GM19351 (cell line): ENCODE results near the gene SIPA1L3.
"Not testable (repeated sequence)": the region's sequence is repeated elsewhere in the genome, so short reads cannot be mapped to it uniquely, and the experiment has no call there.

Experiments used
- ATAC-seq: cut with Tn5 transposase; IDR thresholded peaks from one replicate; pipeline ENCODE4 v1.9.1; 2021; ENCODE audit warnings: mild to moderate bottlenecking, moderate library complexity; ENCODE audit not compliant: unreplicated experiment

The SIPA1L3 gene

GRCh38 chr19:37914908-37915307, 7.9 kb downstream of the SIPA1L3 start:
- ATAC-seq, result no peak

DNA sequence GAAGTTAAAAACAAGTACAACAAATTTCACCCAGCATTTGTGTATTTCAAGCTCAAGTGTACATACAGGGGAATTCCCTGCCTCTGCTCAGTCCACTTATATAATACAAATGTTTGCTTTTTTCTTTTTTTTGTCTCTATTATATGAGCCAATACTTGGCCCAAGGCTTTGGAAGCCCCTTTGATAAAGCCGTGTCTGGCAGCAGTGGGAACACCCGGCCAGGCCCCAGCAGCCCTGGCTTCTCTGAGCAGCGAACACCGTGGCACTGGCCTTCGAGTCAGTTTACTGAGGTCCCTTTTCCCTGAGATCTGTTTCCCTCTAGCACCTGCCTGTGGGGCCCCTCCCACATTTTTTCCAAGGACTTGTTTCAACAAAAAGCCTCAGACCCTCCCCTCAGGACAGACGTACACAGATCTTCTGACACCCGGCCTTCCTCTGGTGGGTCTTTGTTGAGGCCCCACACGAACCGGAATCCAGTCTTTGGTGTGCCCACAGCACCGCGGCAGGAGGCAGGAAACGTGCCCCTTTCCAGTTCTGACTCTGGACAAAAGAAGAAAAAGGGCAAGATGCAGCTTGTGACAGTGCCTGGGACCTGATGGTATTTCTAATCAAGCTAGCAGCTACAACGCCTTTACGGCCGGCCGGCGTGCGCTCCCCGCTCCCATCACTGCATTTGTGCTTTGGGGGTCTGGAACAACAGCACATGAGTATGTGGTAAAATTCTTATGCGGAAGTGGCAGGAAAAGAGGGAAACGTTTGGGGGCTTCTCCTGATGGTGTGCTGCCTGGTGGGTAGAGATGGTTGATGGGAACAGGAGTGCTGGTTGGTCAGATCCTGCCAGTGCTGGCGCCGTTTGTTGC, 13.8 kb downstream of the SIPA1L3 start:
- ATAC-seq, result no peak

- ATAC-seq, result not testable (repeated sequence)
These were observed 17.6 kb downstream of the SIPA1L3 start for GRCh38 chr19:37924573-37924972.

DNA sequence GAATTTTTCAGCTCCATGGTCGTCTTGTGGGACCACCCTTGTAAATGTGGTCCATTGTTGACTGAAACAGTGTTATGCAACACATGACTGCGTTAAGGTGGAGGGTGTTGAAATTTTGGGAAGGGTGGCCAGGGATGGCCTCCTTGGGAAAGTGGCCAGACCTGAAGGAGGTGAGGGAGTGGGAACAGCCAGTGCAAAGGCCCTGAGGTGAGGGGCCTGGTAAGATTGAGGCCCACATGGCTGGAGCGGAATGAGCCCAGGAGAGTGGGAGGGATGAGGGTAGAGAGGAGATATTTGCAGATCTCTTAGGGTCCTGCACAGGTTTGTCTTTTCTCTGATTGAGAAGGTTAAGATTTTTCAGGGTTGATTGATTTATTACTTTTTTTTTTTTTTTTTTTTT, 18.2 kb downstream of the SIPA1L3 start:
- ATAC-seq, result no peak

- no peak for ATAC-seq
These were observed 19.2 kb downstream of the SIPA1L3 start for GRCh38 chr19:37926255-37926654.

GRCh38 chr19:37926711-37927110, 19.7 kb downstream of the SIPA1L3 start:
- no peak for ATAC-seq

GRCh38 chr19:37928527-37929286, 21.7 kb downstream of the SIPA1L3 start:
- ATAC-seq, result peak; percentile 73

DNA sequence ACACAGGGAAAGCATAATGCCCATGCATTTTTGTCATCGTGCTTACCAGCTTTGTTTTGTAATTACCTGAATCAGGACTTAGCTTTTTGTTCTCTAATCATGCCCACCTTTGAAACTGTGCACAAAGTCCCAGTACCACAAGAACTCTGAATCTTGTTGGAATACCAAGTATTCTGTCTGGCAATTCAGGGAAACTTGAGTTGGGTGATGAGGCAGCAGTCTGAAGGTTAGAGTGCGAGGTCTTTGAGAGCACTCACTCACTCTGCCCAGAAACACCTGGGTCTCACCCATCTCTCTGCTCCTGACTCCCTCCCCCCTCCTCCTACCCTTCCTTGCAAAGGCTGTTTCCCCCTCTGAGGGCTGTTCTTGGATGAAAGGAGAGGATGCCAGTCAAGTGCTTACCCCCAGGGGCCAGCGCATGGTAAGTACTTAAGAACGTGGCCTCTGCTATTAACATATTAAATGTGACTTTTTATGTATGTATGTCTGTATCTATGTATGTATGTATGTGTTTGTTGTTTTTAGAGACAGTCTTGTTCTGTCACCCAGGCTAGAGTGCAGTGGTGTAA, 22.4 kb downstream of the SIPA1L3 start:
- ATAC-seq, result no peak

- ATAC-seq, result no peak
These were observed 23.4 kb downstream of the SIPA1L3 start for GRCh38 chr19:37930416-37930815.

- ATAC-seq, result no peak
These were observed 25.1 kb downstream of the SIPA1L3 start for GRCh38 chr19:37931881-37932655.

DNA sequence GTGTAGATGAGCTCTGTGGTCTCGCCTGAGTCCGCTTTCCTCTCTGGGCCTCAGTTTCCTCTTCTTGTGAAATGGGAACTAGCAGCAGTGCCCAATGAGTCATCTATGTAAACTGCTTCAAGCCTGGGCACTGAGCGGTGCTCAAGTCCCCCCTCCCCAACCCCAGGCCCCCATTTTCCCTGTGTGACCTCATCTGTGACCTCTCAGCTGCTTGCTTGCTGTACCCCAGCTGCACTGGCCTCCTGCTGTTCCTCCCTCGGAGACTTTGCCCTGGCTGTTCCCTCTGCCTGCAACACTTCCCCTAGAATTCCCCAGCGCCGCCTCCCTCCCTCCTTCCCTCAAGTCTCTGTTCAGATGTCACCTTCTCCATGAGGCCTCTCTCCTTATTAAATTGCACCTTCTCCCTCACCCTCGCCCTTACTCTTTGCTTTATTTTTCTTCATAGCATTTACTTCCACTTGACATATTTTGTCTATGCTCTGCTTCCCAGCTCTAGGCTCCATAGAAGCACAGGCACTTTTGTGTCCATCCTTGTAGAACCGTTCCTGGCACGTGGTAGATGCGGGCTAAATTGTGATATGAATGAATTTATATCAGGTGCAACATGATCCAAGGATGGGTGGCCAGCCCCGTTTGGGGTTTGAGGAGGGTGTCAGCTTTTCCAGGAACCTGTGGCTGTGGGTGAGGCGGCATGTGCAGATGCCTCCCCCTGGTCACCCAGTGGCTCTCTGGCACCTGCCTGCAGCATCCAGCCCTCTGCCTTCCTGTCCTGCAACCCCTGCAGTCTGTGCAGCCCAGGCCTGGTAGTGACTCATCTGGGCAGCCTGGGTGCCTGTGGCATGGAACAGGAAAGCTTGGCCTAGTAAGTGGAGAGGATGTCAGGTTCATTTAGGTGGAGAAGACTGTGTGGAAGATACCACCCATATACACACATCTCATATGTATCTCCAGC, 26.3 kb downstream of the SIPA1L3 start:
- no peak for ATAC-seq

DNA sequence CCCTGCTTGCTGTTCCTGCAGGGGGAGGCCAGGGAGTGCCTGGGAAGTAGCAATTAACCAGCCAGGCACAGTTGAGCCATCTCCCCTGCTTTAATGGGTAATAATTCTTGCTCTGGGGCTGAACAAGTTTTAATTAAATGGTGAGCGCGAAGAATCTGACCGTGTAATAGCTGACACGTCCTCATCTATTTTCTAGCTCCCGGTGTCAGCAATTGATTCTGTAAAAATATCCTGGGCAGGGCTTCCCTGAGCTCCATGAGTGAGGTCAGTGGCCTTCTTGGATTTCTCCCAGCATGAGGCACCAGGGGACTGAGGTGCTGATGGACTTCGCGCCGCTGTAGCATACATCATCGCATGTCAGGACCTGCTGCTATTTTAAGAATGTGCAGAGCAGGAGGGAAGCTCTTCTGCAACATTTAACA, 26.9 kb downstream of the SIPA1L3 start:
- no peak for ATAC-seq

DNA sequence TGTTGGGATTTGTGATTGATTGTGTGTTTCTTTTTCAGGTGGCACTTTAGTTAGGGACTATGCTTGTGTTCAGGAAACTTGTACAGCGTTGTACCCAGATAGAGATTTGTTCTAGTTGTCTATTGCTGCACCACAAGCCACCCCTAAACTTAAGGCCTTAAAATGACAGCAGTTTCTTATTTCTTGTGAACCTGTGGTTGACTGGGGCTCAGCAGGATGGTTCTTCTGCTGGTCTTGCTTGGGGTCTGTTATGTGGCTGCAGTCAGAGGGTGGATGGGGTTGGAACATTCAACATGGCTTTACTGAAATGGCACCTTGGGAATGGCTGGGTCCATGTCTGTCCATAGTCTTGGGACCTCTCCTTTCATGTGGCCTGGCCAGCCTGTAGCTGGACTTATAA, 28.3 kb downstream of the SIPA1L3 start:
- no peak for ATAC-seq

- no peak for ATAC-seq
These were observed 29.2 kb downstream of the SIPA1L3 start for GRCh38 chr19:37936166-37936565.

DNA sequence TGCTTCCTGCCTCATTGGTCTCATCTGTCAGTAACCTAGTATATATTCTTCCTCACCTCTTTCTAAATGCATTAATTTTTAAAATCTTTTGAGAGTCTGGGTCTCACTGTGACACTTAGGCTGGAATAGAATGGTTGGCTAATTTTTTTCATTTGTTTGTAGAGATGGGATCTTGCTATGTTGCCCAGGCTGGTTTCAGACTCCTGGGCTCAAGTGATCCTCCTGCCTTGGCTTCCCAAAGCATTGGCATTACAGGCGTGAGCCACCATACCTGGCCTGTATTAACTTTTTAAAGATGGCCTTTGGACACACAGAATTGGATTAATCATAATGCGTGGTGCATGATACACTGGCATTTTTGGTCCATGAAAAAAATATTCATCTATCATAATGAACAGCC, 29.9 kb downstream of the SIPA1L3 start:
- no peak for ATAC-seq

DNA sequence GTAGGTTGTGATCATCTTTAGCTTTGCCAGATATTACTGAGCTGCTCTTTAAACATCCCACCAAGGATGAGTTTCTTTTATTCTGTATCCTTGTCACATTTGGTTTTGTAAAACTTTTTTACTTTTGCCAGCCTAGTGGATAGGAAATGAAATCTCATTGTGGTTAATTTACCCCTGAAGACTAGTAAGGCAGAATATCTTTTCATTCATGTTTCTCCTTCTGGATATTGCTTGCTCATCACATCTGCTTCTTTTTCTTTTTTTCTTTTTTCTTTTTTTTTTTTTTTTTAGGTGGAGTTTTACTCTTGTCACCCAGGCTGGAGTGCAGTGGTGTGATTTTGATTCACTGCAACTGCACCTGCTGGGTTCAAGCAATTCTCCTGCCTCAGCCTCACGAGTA, 31.3 kb downstream of the SIPA1L3 start:
- ATAC-seq, result no peak

- ATAC-seq, result no peak
These were observed 34.9 kb downstream of the SIPA1L3 start for GRCh38 chr19:37941782-37942515.

DNA sequence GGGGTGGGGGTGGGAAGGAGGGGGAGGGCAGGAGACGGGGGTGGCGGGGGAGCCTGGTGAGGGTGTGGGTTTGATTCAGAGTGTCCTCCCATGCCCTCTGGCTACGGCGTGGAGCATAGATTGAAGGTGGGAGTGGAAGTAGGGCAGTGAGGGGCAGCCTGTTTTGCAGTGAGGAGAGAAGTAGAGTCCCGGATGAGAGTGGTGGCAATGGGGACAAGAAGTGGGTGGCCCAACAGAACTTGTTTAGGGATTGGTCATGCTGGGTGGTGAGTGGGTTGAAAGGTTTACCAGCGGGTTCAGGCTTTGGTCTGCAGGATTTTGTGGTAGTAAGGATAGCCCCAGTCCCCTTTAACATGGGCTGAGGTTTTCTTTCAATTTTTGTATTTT, 35.5 kb downstream of the SIPA1L3 start:
- no peak for ATAC-seq

DNA sequence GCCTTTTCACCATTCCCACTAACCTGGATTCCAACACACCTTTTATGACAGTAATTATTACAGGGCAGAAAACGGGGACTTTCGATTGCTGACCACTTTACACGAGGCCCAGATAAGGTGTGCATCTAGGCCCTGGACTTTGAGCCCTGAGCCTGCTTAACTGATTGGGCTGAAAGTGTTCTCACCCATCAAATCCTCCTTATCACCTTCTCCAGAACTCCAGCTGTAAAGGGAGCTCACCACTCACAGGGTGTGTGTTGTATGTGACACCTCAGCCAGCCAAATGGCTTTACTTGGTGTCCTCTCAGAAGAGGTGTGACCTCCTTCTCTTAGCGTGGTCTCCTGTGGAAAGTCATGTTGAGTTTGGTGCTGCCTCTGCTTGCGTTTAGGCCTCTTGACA, 36.5 kb downstream of the SIPA1L3 start:
- ATAC-seq, result no peak
